AG04450 (cell line): ENCODE results near the gene CHMP5. TPM values are rescaled to one million over a fixed set of nuclear protein-coding genes. Genes with fewer than 3 reads are reported as not detected.
A peak's percentile ranks its signal among the peaks of the same experiment; 100 is the strongest.
"Not testable (repeated sequence)": the region's sequence is repeated elsewhere in the genome, so short reads cannot be mapped to it uniquely, and the experiment has no call there.

ENCODE experiments used
- CTCF ChIA-PET: fragments of 300-600, 350-600 bp; formaldehyde crosslinking; extraction: SDS; loops from one replicate; lab custom pipeline; 2022; ENCODE audit warnings: antibody characterized with exemption, inconsistent platforms; lab: Charles Lee
- POLR2A ChIA-PET: fragments of 350-600 bp; formaldehyde crosslinking; extraction: SDS; loops from one replicate; lab custom pipeline; 2021; ENCODE audit warnings: antibody characterized with exemption, inconsistent platforms; lab: Yijun Ruan, JAX
- DNase-seq: peaks from one replicate; pipeline ENCODE4 v3.0.0-alpha.2; 2011; ENCODE audit warnings: low read depth, low spot score
- H3K27ac ChIP-seq: one replicate; pipeline ENCODE4 v1.5.1; 2012; ENCODE audit warnings: low read depth, low read length, control low read depth
- H3K27me3 ChIP-seq: one replicate; pipeline ENCODE4 v1.6.0; 2012; ENCODE audit warnings: low read length; ENCODE audit not compliant: control insufficient read depth, insufficient read depth
- H3K4me3 ChIP-seq: 2 replicates; pipeline ENCODE4 v1.5.1; 2011; ENCODE audit warnings: mild to moderate bottlenecking, low read depth, low read length, control low read depth
- H3K9me3 ChIP-seq: 2 replicates; pipeline ENCODE4 v1.5.1; 2012; ENCODE audit warnings: low read length; ENCODE audit not compliant: control insufficient read depth, insufficient read depth
- CTCF ChIP-seq: IDR thresholded peaks from 2 replicates; pipeline ENCODE4 v1.5.1; 2011; ENCODE audit warnings: low read depth, low read length, control low read depth, inconsistent platforms
- polyA plus RNA-seq: library from polyadenylated mRNA; depleted of rRNA; stranded (reverse); fragments of >200 nt; gene quantifications from 2 replicates; pipeline ENCODE4 v1.2.3, GENCODE V29; 2011

Gene CHMP5
- polyA plus RNA-seq, 1 experiment, result 144 TPM

- ChIA-PET POLR2A (interaction anchor here (2.0 kb wide), 1 partner anchor 8 kb away, joined by 8 read pairs; no protein-coding TSS in a partner anchor), CTCF (interaction anchor here (3.3 kb wide), 1 partner anchor 63 kb away, joined by 16 read pairs; no protein-coding TSS in a partner anchor)
- Histone ChIP-seq H3K27me3 (no peaks in the 10 kb centered on the region), H3K27ac (no peak overlapping the region), H3K9me3 (no peaks in the 10 kb centered on the region), H3K4me3 (no peak overlapping the region)
- TF ChIP-seq CTCF, result no peak
- DNase-seq, result no peak
Measured at GRCh38 chr9:33311953-33312352, 47.1 kb downstream of the CHMP5 start.

- Histone ChIP-seq H3K27ac (peak overlapping the region; percentile 11), H3K27me3 (no peaks in the 10 kb centered on the region), H3K9me3 (no peaks in the 10 kb centered on the region), H3K4me3 (no peak overlapping the region)
- TF ChIP-seq CTCF, result no peak
- ChIA-PET CTCF (interaction anchor here (0.6 to 2.0 kb wide), 3 partner anchors 60 to 203 kb away, joined by 3 to 5 read pairs (median 5); no protein-coding TSS in a partner anchor), POLR2A (interaction anchor here (0.6 to 0.7 kb wide), 2 partner anchors 100 to 562 kb away, joined by 3 to 5 read pairs; no protein-coding TSS in a partner anchor)
- no peak for DNase-seq
Measured at GRCh38 chr9:33315371-33315770, 50.5 kb downstream of the CHMP5 start.

- H3K9me3 ChIP-seq, DNase-seq, H3K27ac ChIP-seq, POLR2A ChIA-PET, H3K27me3 ChIP-seq, H3K4me3 ChIP-seq: not testable (repeated sequence)
- CTCF ChIA-PET, result interaction anchor here (0.7 to 2.9 kb wide), 4 partner anchors 58 to 1943 kb away, joined by 3 to 10 read pairs (median 9); no protein-coding TSS in a partner anchor
Measured at GRCh38 chr9:33317136-33317535, 52.3 kb downstream of the CHMP5 start.

DNA sequence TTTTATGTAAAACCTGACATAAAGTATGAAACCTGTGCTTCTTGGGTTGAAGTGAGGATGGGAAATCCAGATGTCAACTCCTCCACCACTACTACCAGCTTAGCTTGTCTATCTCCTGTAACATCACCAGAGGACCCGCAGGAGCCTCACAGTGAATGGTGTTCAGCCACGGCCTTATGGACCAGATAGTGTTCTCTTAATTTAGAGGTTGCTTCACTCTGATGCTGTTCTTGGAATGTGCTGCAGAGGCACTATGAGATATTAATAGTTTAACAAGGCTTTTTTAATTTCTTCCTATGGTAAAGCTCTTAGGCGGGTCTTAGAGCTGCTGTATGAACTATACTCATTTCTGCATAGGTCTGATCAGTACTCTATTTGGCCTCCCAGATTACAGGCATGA lies 53.4 kb downstream of the CHMP5 start:
- no peak for DNase-seq
- Histone ChIP-seq H3K27ac (no peak overlapping the region), H3K9me3 (no peaks in the 10 kb centered on the region), H3K27me3 (no peaks in the 10 kb centered on the region), H3K4me3 (no peak overlapping the region)
- POLR2A ChIA-PET, result no interaction called here
- TF ChIP-seq CTCF, result no peak
- CTCF ChIA-PET, result interaction anchor here (0.7 to 2.9 kb wide), 2 partner anchors 57 to 135 kb away, joined by 3 to 9 read pairs; no protein-coding TSS in a partner anchor

GRCh38 chr9:33318781-33319180 lies 53.9 kb downstream of the CHMP5 start:
- no peaks in the 10 kb centered on the region; the same call in 1 of the 2 replicates for H3K9me3 ChIP-seq
- TF ChIP-seq CTCF, result no peak
- H3K4me3 ChIP-seq, result no peak overlapping the region
- POLR2A ChIA-PET, result no interaction called here
- H3K27ac ChIP-seq, result peak overlapping the region; percentile 23
- CTCF ChIA-PET, result interaction anchor here (0.7 to 2.9 kb wide), 2 partner anchors 56 to 134 kb away, joined by 3 to 9 read pairs; no protein-coding TSS in a partner anchor
- H3K27me3 ChIP-seq, result no peaks in the 10 kb centered on the region
- no peak for DNase-seq
